HCT116 (cell line): ENCODE data around the gene HIGD1C. TPM values are rescaled to one million over a fixed set of nuclear protein-coding genes. Genes with fewer than 3 reads are reported as not detected.

ENCODE experiments used
- ATAC-seq: fragments of 200-7000 bp; cut with Tn5 transposase; 2 replicates; pipeline ENCODE4 v1.9.1; 2020; ENCODE audit warnings: mild to moderate bottlenecking, moderate library complexity
- BruUV-seq: library from RNA; stranded (reverse); fragments of 400-500 nt; replicated peaks from 2 replicates; lab custom pipeline; 2021; lab: Mats Ljungman, UMichigan
- CTCF ChIA-PET: fragments of 300-600 bp; sonication (Branson Sonifier 250); formaldehyde crosslinking; loops from one replicate; lab custom pipeline; 2021; ENCODE audit warnings: antibody characterized with exemption; lab: Charles Lee
- POLR2A ChIA-PET: fragments of 300-600, 350-600 bp; sonication (Branson Sonifier 250); formaldehyde crosslinking; loops from one replicate; lab custom pipeline; 2021; ENCODE audit warnings: antibody characterized with exemption; lab: Charles Lee
- RAD21 ChIA-PET, 2 experiments: fragments of 300-600 bp; sonication (Branson Sonifier 250); formaldehyde crosslinking; loops; one replicate each; lab custom pipeline; 2023; ENCODE audit warnings: low total read pairs in 2 of 2; ENCODE audit not compliant: uncharacterized antibody in 2 of 2, unreplicated experiment in 2 of 2, low non-redundant PET in 1 of 2; lab: Charles Lee
- DNase-seq: peaks from one replicate; pipeline ENCODE4 v3.0.0-alpha.2; 2010; ENCODE audit warnings: low read depth, low spot score
- H2AFZ ChIP-seq: fragments of 200-600 bp; shearing (Covaris generic), sonication (generic); 2 replicates; pipeline ENCODE4 v1.6.1; 2017; ENCODE audit warnings: low read depth, mixed run types, mixed read lengths, antibody characterized with exemption, low read length; ENCODE audit not compliant: poor library complexity, severe bottlenecking
- H3K27ac ChIP-seq: 2 replicates; pipeline ENCODE4 v1.5.1; 2012; ENCODE audit warnings: low read depth, low read length
- H3K27me3 ChIP-seq: fragments of 200-600 bp; sonication (generic); 2 replicates; pipeline ENCODE4 v1.6.1; 2016; ENCODE audit warnings: mixed run types, low read length, mixed read lengths; ENCODE audit not compliant: insufficient read depth
- H3K36me3 ChIP-seq, 2 experiments: fragments of 200-500 bp in 1 of 2; fragments of 200-600 bp in 1 of 2; sonication (Bioruptor generic) in 1 of 2; sonication (generic) in 1 of 2; 2 replicates each; pipeline versions ENCODE4 v1.5.1 to v1.6.1; 2014 to 2016; ENCODE audit warnings: low read length in 2 of 2, inconsistent platforms in 1 of 2, mixed read lengths in 1 of 2, mixed run types in 1 of 2; ENCODE audit not compliant: insufficient read depth in 2 of 2, control insufficient read depth in 1 of 2
- H3K4me1 ChIP-seq, 2 experiments: fragments of 200-600 bp in 1 of 2; sonication (generic) in 1 of 2; 2 replicates each; pipeline versions ENCODE4 v1.5.1 to v1.6.1; 2012 to 2017; ENCODE audit warnings: low read length in 2 of 2, inconsistent platforms in 1 of 2, mild to moderate bottlenecking in 1 of 2, mixed read lengths in 1 of 2, mixed run types in 1 of 2, moderate library complexity in 1 of 2; ENCODE audit not compliant: insufficient read depth in 2 of 2, control insufficient read depth in 1 of 2
- H3K4me2 ChIP-seq: fragments of 200-600 bp; sonication (generic); 2 replicates; pipeline ENCODE4 v1.6.1; 2017; ENCODE audit warnings: mixed run types, low read length, mixed read lengths
- H3K4me3 ChIP-seq, 2 experiments: fragments of 200-600 bp in 1 of 2; sonication (generic) in 1 of 2; replicated peaks in 1 of 2; 2 replicates each; pipeline ENCODE4 v1.5.1; 2011 to 2016; ENCODE audit warnings: low read length in 2 of 2, control low read depth in 1 of 2, low read depth in 1 of 2, mild to moderate bottlenecking in 1 of 2, mixed read lengths in 1 of 2, mixed run types in 1 of 2
- H3K79me2 ChIP-seq: fragments of 200-600 bp; sonication (generic); 2 replicates; pipeline ENCODE4 v1.6.1; 2017; ENCODE audit warnings: mild to moderate bottlenecking, mixed run types, low read length, moderate library complexity, mixed read lengths; ENCODE audit not compliant: insufficient read depth
- H3K9ac ChIP-seq: fragments of 200-600 bp; sonication (generic); 2 replicates; pipeline ENCODE4 v1.6.1; 2016; ENCODE audit warnings: low read length, mixed read lengths
- H3K9me2 ChIP-seq: fragments of 200-600 bp; sonication (generic), shearing (Covaris generic); 2 replicates; pipeline ENCODE4 v1.6.1; 2017; ENCODE audit warnings: mixed run types, mild to moderate bottlenecking, moderate library complexity; ENCODE audit not compliant: insufficient read depth
- H3K9me3 ChIP-seq, 2 experiments: fragments of 200-500 bp in 1 of 2; fragments of 200-600 bp in 1 of 2; sonication (Bioruptor generic) in 1 of 2; sonication (generic) in 1 of 2; 2 replicates each; pipeline ENCODE4 v1.6.1; 2014 to 2017; ENCODE audit warnings: low read length in 2 of 2, mixed read lengths in 2 of 2, inconsistent platforms in 1 of 2, low read depth in 1 of 2, mild to moderate bottlenecking in 1 of 2, mixed run types in 1 of 2, moderate library complexity in 1 of 2; ENCODE audit not compliant: control insufficient read depth in 1 of 2, insufficient read depth in 1 of 2
- H4K20me1 ChIP-seq: fragments of 200-600 bp; sonication (generic), shearing (Covaris generic); 2 replicates; pipeline ENCODE4 v1.6.1; 2017; ENCODE audit warnings: mixed run types, mild to moderate bottlenecking, moderate library complexity; ENCODE audit not compliant: insufficient read depth
- CBX3 ChIP-seq: IDR thresholded peaks from 2 replicates; pipeline ENCODE4 v1.6.1; 2012; ENCODE audit warnings: low read depth
- EGR1 ChIP-seq: IDR thresholded peaks from 2 replicates; pipeline ENCODE4 v1.6.1; 2012; ENCODE audit warnings: low read depth
- EZH2 ChIP-seq: fragments of 200-600 bp; sonication (generic); IDR thresholded peaks from 2 replicates; pipeline ENCODE4 v1.6.1; 2017; ENCODE audit warnings: antibody characterized with exemption, mixed run types
- EZH2phosphoT487 ChIP-seq: fragments of 200-600 bp; IDR thresholded peaks from 2 replicates; pipeline ENCODE4 v1.6.1; 2018; ENCODE audit warnings: antibody characterized with exemption, borderline replicate concordance
- JUND ChIP-seq: IDR thresholded peaks from 2 replicates; pipeline ENCODE4 v1.6.1; 2012
- POLR2A ChIP-seq: IDR thresholded peaks from 2 replicates; pipeline ENCODE4 v1.7.0; 2011; ENCODE audit warnings: borderline replicate concordance; ENCODE audit not compliant: insufficient read depth, insufficient read length; ENCODE audit errors: extremely low read depth
- POLR2AphosphoS5 ChIP-seq: IDR thresholded peaks from 2 replicates; pipeline ENCODE4 v1.6.1; 2011; ENCODE audit warnings: mild to moderate bottlenecking, low read depth, low read length, moderate library complexity
- RAD21 ChIP-seq: IDR thresholded peaks from 2 replicates; pipeline ENCODE4 v1.6.1; 2012; ENCODE audit warnings: low read depth, mild to moderate bottlenecking
- SIN3A ChIP-seq: IDR thresholded peaks from 2 replicates; pipeline ENCODE4 v1.6.1; 2012; ENCODE audit warnings: low read depth
- SP1 ChIP-seq: IDR thresholded peaks from 2 replicates; pipeline ENCODE4 v1.6.1; 2012; ENCODE audit warnings: low read depth
- SRF ChIP-seq: IDR thresholded peaks from 2 replicates; pipeline ENCODE4 v1.6.1; 2012; ENCODE audit warnings: low read depth
- TCF7L2 ChIP-seq: IDR thresholded peaks from 2 replicates; pipeline ENCODE4 v1.7.0; 2011; ENCODE audit warnings: borderline replicate concordance, inconsistent platforms; ENCODE audit not compliant: insufficient read depth, insufficient read length; ENCODE audit errors: extremely low read depth
- YY1 ChIP-seq: IDR thresholded peaks from 2 replicates; pipeline ENCODE4 v1.6.1; 2011; ENCODE audit warnings: low read length, low read depth, moderate library complexity, mild to moderate bottlenecking; ENCODE audit not compliant: insufficient replicate concordance; ENCODE audit errors: extremely low read depth
- ZBTB33 ChIP-seq: IDR thresholded peaks from 2 replicates; pipeline ENCODE4 v1.6.1; 2011; ENCODE audit warnings: mild to moderate bottlenecking, low read length, moderate library complexity; ENCODE audit not compliant: insufficient replicate concordance; ENCODE audit errors: extremely low read depth
- intact Hi-C: fragments of 100-400 bp; cut with micrococcal nuclease; formaldehyde crosslinking; loops from 2 replicates; pipeline ENCODE4 v1.10.0; 2022
- total RNA-seq: library from RNA; stranded (reverse); gene quantifications from one replicate; pipeline ENCODE4 v1.2.1, GENCODE V29; 2021; ENCODE audit not compliant: unreplicated experiment

Gene HIGD1C
- total RNA-seq, 1 experiment from 2014 or later = not detected

- DNase-seq (no peak), ATAC-seq (no peak)
- H3K36me3 ChIP-seq = peaks cover 15 to 17% of the 10 kb centered on the region in 2 experiments
- H3K79me2 ChIP-seq = no peaks in the 10 kb centered on the region
- no peak overlapping the region for H3K27ac ChIP-seq
- no peak overlapping the region for H2AFZ ChIP-seq
- intact Hi-C loops = no loop called here
- H3K9ac ChIP-seq = no peak overlapping the region
- POLR2A ChIA-PET = interaction anchor here (1.1 kb wide), 1 partner anchor 38 kb away, joined by 4 read pairs; the partner anchor contains the start of gene SLC11A2
- BruUV-seq = no TSS peak
- H3K9me2 ChIP-seq = no peaks in the 10 kb centered on the region
- no peak overlapping the region for H3K4me3 ChIP-seq
- H3K9me3 ChIP-seq = no peaks in the 10 kb centered on the region
- H3K27me3 ChIP-seq = no peaks in the 10 kb centered on the region
- CTCF ChIA-PET = interaction anchor here (1.3 to 3.2 kb wide), 5 partner anchors 38 to 353 kb away, joined by 3 to 33 read pairs (median 8); partner anchors contain the start of gene SLC11A2
- TF ChIP-seq JUND = no peak
- no peak for TF ChIP-seq RAD21
- TF ChIP-seq SRF = no peak
- no peak for TF ChIP-seq POLR2AphosphoS5
- no peak for TF ChIP-seq TCF7L2
- TF ChIP-seq CBX3 = no peak
- TF ChIP-seq EZH2phosphoT487 = no peak
- no peak for TF ChIP-seq POLR2A
- no peak for TF ChIP-seq EZH2
- TF ChIP-seq ZBTB33 = no peak
- no peak for TF ChIP-seq SIN3A
- TF ChIP-seq YY1 = no peak
- TF ChIP-seq EGR1 = no peak
- TF ChIP-seq SP1 = no peak
- H3K4me1 ChIP-seq = peaks cover 0 to 6% of the 10 kb centered on the region in 2 experiments; a peak in 1 of 4 replicates
- H4K20me1 ChIP-seq = no peaks in the 10 kb centered on the region
- RAD21 ChIA-PET = interaction anchor here in 1 of 2 experiments (1.6 kb wide), 1 partner anchor 223 kb away, joined by 4 read pairs; no protein-coding TSS in a partner anchor
- no peak overlapping the region for H3K4me2 ChIP-seq
These were observed 35.7 kb downstream of the HIGD1C start for GRCh38 chr12:50988051-50988450.
